Gastroesophageal sphincter (tissue), 4 donors: ENCODE results near the gene LFNG. TPM values are rescaled to one million over a fixed set of nuclear protein-coding genes. Genes with fewer than 3 reads are reported as not detected.

ENCODE experiments used
- ATAC-seq: fragments of 150-250 bp; one replicate; pipeline ENCODE4 v1.9.1; 2016; ENCODE audit warnings: mild to moderate bottlenecking, moderate library complexity
- H3K27ac ChIP-seq, 4 donors: fragments of 200-600 bp; sonication (generic) in 3 of 4; 1 replicate in 3 of 4; 2 replicates in 1 of 4; pipeline ENCODE4 v1.5.1; 2016 to 2019
- H3K27me3 ChIP-seq: fragments of 200-600 bp; sonication (generic); one replicate; pipeline ENCODE4 v1.5.1; 2019
- H3K36me3 ChIP-seq, 2 donors: fragments of 200-600 bp; sonication (generic); one replicate each; pipeline ENCODE4 v1.5.1; 2019; ENCODE audit warnings: control low read depth in 1 of 2
- H3K4me1 ChIP-seq, 3 donors: fragments of 200-600 bp; sonication (generic); 1 replicate in 2 of 3; 2 replicates in 1 of 3; pipeline ENCODE4 v1.5.1; 2016 to 2019; ENCODE audit warnings: control low read depth in 2 of 3
- H3K4me3 ChIP-seq, 2 donors: fragments of 200-600 bp; sonication (generic); one replicate each; pipeline ENCODE4 v1.5.1; 2019; ENCODE audit warnings: mild to moderate bottlenecking in 1 of 2, moderate library complexity in 1 of 2
- H3K9me3 ChIP-seq, 3 donors: fragments of 200-600 bp; sonication (generic); one replicate each; pipeline ENCODE4 v1.5.1; 2017 to 2019; ENCODE audit warnings: control low read depth in 2 of 3
- CTCF ChIP-seq, 4 experiments: fragments of 200-600 bp in 2 of 4; fragments of 450-650 bp in 2 of 4; sonication (generic) in 1 of 4; IDR thresholded peaks; one replicate each; pipeline ENCODE4 v1.5.1; 2017 to 2019; ENCODE audit warnings: antibody characterized with exemption in 4 of 4, mild to moderate bottlenecking in 2 of 4, moderate library complexity in 2 of 4
- EP300 ChIP-seq: sonication (generic); formaldehyde crosslinking; IDR thresholded peaks from one replicate; pipeline ENCODE4 v1.6.1; 2017; ENCODE audit warnings: antibody characterized with exemption, mild to moderate bottlenecking
- POLR2A ChIP-seq, 2 donors: fragments of 450-650 bp; IDR thresholded peaks; one replicate each; pipeline ENCODE4 v1.6.1; 2017; ENCODE audit warnings: antibody characterized with exemption in 2 of 2, mild to moderate bottlenecking in 2 of 2, moderate library complexity in 1 of 2
- POLR2AphosphoS5 ChIP-seq: sonication (generic); formaldehyde crosslinking; IDR thresholded peaks from one replicate; pipeline ENCODE4 v1.6.1; 2017; ENCODE audit warnings: antibody characterized with exemption
- WGBS, 2 donors: methylation state at CpG; one replicate each; pipeline ENCODE4 v1.1.5; 2018; ENCODE audit warnings: low coverage in 1 of 2; 5-methylcytosine and 5-hydroxymethylcytosine counted together
- total RNA-seq, 4 donors: library from RNA; depleted of rRNA; stranded (reverse); fragments of >200 nt; gene quantifications; one replicate each; pipeline ENCODE4 v1.1.0, GENCODE V29; 2016

LFNG gene
- total RNA-seq, 4 donors from 2014 or later, result 4.4 to 9.8 (median 8.4) TPM

GRCh38 chr7:2553831-2554581, 34.4 kb downstream of the LFNG start:
- H3K4me3 ChIP-seq, result peak overlapping the region; percentile 84 to 98
- H3K27me3 ChIP-seq, result no peaks in the 10 kb centered on the region
- peaks cover 0 to 54% (median 24%) of the 10 kb centered on the region in 3 donors for H3K4me1 ChIP-seq
- no peaks in the 10 kb centered on the region for H3K9me3 ChIP-seq
- ATAC-seq, result no peak
- 74 to 75% methylated on average over 7 of the region's 16 CpGs for WGBS, 2 donors
- peak overlapping the region in 1 of 4 donors; percentile 99 for H3K27ac ChIP-seq
- H3K36me3 ChIP-seq, result peaks cover 0 to 35% of the 10 kb centered on the region in 2 donors
- no peak for TF ChIP-seq CTCF (IDR thresholded peaks at IDR 0.05)
- no peak for TF ChIP-seq POLR2A (IDR thresholded peaks at IDR 0.05)
- no peak for TF ChIP-seq EP300

DNA sequence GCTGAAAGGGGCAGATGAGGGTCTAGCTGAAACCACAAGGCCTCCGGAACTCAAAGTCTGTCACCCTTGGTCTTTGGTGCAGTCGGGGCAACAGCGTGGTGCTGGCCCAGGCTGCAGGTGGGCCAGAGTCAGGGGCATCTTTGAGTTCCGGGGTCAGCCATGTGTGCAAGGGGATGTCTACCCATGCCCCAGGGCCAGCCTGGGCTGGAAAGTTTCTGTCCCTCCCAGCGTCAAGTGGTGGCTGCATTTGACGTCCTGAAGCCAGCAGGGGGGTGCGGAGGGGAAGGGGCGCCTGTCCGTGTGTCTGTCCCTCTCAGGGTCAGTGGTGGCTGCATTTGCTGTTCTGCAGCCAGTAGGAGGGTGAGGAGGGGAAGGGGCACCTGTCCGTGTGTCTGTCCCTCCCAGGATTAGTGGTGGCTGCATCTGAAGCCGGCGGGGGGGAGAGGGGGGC, 35.1 kb downstream of the LFNG start:
- 30% methylated on average over 2 of the region's 12 CpGs; no CpG with 5 or more reads in 1 of the 2 donors for WGBS, 2 donors
- peak overlapping the region; percentile 89 to 99 (median 98) for H3K27ac ChIP-seq

GRCh38 chr7:2555121-2556052, 35.8 kb downstream of the LFNG start, which contains the start of gene BRAT1:
TSS of gene BRAT1 (minus strand) at chr7:2555524. CDS start at chr7:2554431, 1,093 bp downstream.
- no CpG with 5 or more reads among the region's 79 CpGs for WGBS, 2 donors
- peak; percentile 96 for ATAC-seq
- Histone ChIP-seq H3K27me3 (no peaks in the 10 kb centered on the region), H3K27ac (peak within 1 kb of the TSS; percentile 89 to 99 (median 98)), H3K4me1 (peaks cover 0 to 65% (median 30%) of the 10 kb centered on the region in 3 donors), H3K36me3 (peaks cover 0 to 22% of the 10 kb centered on the region in 2 donors), H3K4me3 (peak within 1 kb of the TSS; percentile 84 to 98), H3K9me3 (no peaks in the 10 kb centered on the region)
- TF ChIP-seq CTCF (IDR thresholded peaks at IDR 0.05) (peak in 2 of 4 experiments; percentile 31 to 34), EP300 (no peak), POLR2A (IDR thresholded peaks at IDR 0.05) (peak; percentile 57 to 77), POLR2AphosphoS5 (peak; percentile 76)

More for the DNA sequence above, 35.1 kb downstream of the LFNG start:
- Histone ChIP-seq H3K4me1 (peaks cover 0 to 58% (median 24%) of the 10 kb centered on the region in 3 donors), H3K9me3 (no peaks in the 10 kb centered on the region), H3K4me3 (peak overlapping the region; percentile 84 to 98), H3K36me3 (peaks cover 0 to 28% of the 10 kb centered on the region in 2 donors), H3K27me3 (no peaks in the 10 kb centered on the region)
- TF ChIP-seq POLR2A (IDR thresholded peaks at IDR 0.05) (no peak), EP300 (no peak), POLR2AphosphoS5 (no peak), CTCF (IDR thresholded peaks at IDR 0.05) (no peak)
- no peak for ATAC-seq

DNA sequence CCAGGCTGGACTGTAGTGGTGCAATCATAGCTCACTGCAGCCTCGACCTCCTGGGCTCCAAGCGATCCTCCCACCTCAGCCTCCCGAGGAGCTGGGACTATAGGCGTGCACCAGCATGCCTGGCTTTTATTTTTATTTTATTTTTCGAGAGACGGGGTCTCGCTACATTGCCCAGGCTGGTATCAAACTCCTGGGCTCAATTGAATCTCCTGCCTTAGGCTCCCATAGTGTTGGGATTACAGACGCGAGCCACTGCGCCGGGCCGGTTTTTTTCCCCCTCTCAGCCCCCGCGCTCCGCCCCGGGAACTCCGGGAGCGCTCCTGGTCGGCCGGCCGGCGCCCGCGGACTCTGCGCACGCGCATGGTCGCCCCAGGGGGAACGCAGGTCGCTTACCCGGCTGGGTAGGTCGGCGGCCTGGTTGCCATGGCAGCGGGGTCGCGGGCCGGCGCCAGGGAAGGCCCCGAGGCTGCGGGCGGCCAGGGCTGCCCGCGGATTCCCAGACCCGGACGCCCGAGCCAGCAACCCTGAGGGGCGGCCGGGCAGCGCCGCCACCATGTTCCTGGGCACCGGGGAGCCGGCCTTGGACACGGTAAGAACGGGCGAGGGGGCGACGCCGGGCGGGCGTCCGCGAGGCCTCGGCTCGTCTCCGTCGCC, 39.2 kb downstream of the LFNG start, which contains the start of gene IQCE:
IQCE (plus strand) TSS at position 351 of the 654 bp plus-strand sequence; CDS start at position 554, 203 bp downstream.
- peak; percentile 75 for ATAC-seq
- H3K27me3 ChIP-seq, result no peaks in the 10 kb centered on the region
- H3K4me1 ChIP-seq, result peaks cover 0 to 55% (median 23%) of the 10 kb centered on the region in 3 donors
- no peaks in the 10 kb centered on the region for H3K36me3 ChIP-seq
- TF ChIP-seq POLR2A (IDR thresholded peaks at IDR 0.05), result peak in 1 of 2 donors; percentile 13
- TF ChIP-seq POLR2AphosphoS5, result no peak
- H3K4me3 ChIP-seq, result peak within 1 kb of the TSS; percentile 70 to 99
- 4 to 17% methylated on average over 3 to 16 of the region's 66 CpGs for WGBS, 2 donors
- peak within 1 kb of the TSS in 3 of 4 donors; percentile 70 to 80 (median 72) for H3K27ac ChIP-seq
- no peaks in the 10 kb centered on the region for H3K9me3 ChIP-seq
